ENCODE data around the gene NUDT16L1.

- TF ChIP-seq CTCF (IDR thresholded peaks at IDR 0.05): no peak
- TF ChIP-seq POLR2AphosphoS5 (IDR thresholded peaks at IDR 0.05): no peak
- TF ChIP-seq POLR2A (IDR thresholded peaks at IDR 0.05): no peak
Measured at GRCh38 chr16:4692460-4693295, 684 bp upstream of the NUDT16L1 start.
